Right forelimb (tissue), 1 donor: ENCODE results near the gene KLHL7.
A peak's percentile ranks its signal among the peaks of the same experiment; 100 is the strongest.
"Not testable (repeated sequence)": the region's sequence is repeated elsewhere in the genome, so short reads cannot be mapped to it uniquely, and the experiment has no call there.

Source experiments
- DNase-seq: peaks from one replicate; pipeline ENCODE4 v3.0.0-alpha.2; 2018

KLHL7 gene

DNA sequence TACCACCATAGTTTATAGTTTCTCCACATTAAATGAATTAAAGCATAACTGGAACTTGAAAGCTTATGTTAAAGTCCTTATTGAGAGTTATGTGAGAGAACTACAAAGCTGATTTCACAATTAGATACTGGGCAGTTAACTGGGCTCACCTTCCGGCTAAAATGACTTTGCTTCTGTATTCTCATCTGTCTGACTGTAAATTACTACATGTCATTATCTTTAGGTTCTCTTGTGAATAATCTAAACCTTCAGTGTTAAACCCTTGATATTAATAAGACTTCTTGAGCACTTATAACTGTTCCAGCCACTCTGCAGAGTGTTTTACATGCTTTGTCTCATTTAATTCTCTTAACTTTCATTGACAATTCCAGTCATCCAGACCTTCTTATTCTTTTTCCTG is 3.9 kb downstream of the KLHL7 start:
- no peak for DNase-seq

DNA sequence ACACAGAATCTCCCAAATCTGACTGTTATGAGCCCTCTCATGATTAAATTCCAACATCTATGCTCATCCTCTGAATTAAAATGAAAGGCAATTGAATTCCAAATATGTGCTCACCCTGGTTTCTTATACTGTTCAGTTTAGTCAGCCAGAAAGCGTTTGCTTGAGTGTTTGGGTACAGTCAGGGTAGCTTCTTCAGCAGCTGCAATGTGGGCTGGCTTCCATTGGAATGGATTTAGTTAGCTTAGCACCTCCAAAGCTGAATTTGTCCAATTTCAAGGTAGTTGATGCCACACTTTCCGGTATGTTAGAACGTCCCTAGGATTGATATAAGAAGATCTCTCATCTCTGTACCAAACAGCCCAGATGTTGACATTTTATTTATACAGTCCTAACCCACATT is 9.3 kb downstream of the KLHL7 start:
- no peak for DNase-seq

DNA sequence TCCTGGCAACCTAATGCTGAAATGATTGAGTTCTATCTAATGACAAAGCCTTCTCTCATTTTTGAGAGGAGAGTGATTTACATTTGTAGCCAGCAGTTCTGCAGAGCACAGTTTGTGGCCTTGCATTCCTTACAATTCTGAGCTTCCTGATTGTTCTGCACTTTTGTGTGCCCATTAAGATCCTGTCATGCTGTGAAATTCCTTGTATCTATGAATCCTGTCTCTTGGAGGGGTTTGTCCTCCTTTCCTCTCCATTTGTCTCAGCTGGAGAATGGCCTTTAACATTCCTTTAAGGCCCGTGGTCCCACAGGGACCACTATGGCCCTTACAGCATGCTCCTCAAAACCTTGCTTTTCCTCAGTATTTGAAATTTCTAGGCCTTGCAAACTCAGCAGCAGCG is 10.4 kb downstream of the KLHL7 start:
- no peak for DNase-seq

DNA sequence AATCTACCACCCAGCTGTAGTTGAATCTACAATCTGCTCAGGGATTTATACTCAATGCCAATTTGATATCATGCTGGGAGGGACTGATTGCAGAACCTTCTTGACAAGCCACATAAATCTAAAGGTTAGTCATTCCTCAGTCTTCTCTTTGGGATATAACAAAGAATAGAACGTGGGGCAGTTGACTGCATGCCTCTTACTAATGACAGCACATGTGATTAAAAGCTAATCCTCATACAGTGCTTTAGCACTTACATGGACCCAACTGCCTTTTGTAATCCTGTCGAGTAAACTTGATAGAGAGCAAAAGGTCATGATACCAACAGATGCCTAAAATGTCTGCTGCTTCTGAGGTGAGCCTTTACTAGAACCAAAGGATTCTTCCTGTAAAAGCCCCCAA is 12.3 kb downstream of the KLHL7 start:
- DNase-seq, result no peak

DNA sequence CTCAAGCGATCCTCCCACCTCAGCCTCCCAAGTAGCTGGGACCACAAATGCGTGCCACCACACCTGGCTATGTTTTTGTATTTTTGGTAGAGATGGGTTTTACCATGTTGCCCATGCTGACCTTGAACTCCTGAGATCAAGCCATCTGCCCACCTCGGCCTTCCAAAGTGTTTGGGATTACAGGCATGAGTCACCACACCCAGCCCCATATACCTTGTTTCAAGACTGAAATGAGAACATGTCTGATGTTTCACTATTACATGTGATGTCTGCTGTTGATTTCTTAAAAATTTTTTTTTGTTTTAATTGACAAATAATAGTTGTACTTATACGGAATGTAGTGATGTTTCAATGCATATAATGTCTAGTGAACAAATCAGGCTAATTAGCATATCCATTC is 14.5 kb downstream of the KLHL7 start:
- DNase-seq, result no peak

DNA sequence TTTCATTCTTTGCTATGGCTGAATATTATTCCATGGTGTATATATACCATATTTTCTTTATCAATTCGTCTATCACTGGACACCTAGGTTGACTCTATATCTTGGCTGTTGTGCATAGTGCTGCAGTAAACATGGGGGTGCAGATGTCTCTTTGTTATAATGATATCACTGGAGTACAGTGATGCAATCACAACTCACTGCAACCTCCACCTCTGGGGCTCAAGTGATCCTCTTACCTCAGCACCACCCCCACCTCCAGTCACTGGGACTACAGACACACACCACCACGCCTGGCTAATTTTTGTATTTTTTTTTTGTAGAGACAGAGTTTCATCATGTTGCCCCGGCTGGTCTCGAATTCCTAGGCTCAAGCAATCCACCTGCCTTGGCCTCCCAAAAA is 15.6 kb downstream of the KLHL7 start:
- DNase-seq, result no peak

DNA sequence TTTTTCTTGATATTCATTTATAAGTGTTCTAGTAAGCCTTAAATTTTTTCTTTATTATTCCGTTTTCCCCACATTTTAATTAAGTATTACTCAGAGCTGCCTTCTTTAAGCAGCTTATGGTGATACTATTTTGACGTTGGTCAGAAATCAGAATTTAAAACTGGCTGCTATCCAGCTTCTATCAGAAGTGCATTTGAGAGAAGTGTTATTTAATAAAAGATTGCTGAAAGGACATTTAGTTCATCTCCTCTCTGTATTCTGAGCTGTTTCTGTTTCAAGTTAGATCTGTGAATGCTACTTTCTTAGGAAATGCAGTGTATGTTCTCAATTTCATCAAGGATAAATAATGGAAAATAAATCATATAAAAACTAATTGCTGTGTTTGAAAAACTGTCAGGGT is 17.4 kb downstream of the KLHL7 start:
- DNase-seq, result no peak

DNA sequence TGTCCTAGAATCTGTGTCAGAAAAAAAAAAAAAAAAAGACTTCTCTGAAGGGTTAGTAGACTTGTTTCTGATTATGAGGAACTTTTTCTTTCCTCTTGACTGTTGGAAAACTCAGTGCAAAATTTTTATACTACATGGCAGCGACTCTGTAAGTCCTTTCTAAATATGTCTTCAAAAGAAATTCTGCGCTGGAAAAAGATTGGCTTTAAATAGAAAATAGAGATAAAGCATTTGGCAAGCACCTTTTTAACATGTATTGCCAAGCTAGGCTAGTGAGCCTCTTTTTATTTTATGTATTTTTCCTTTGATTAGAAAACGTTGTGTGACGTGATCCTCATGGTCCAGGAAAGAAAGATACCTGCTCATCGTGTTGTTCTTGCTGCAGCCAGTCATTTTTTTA is 17.9 kb downstream of the KLHL7 start:
- no peak for DNase-seq

DNA sequence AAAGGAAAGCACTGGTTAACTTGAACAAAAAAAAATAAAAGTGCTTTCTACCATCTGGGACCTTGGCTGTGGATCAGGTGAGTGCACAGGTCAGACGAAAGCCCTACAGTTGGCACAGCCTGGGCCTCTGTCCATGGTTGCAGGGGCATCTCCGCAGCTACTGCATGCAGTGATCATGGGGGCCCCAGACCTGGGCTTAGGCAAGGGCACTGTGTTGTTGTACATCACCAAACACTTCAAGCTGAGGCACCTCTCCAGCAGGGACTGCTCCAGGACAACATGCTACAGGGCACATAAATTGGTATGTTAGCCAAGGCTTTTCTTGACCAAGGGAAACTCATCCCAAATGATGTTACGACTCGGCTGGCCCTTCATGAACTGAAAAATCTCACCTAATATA is 23.5 kb downstream of the KLHL7 start:
- DNase-seq, result no peak

DNA sequence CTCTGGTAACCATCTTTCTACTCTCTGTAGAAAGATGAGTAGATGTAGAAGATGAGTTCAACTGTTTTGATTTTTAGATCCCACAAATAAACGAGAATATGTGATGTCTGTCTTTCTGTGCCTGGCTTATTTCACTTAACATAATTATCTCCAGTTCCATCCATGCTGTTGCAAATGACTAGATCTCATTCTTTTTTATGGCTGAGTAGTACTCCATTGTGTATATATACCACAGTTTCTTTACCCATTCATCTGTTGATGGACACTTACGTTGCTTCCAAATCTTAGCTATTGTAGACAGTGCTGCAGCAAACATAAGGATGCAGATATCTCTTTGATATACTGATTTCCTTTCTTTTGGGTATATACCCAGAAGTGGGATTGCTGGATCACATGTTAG is 26.2 kb downstream of the KLHL7 start:
- DNase-seq, result not testable (repeated sequence)

DNA sequence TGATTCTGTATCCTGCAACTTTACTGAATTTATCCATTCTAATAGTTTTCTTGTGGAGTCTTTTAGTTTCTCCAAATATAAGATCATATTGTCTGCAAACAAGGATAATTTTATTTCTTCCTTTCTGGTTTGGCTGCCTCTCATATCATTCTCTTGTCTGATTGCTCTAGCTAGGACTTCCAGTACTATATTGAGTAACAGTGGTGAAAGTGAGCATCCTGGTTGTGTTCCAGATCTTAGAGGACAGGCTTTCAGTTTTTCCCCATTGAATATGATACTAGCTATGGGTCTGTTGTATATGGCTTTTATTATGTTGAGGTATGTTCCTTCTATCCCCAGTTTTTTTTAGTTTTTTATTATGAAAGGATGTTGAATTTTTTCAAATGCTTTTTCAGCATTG is 28.2 kb downstream of the KLHL7 start:
- no peak for DNase-seq

DNA sequence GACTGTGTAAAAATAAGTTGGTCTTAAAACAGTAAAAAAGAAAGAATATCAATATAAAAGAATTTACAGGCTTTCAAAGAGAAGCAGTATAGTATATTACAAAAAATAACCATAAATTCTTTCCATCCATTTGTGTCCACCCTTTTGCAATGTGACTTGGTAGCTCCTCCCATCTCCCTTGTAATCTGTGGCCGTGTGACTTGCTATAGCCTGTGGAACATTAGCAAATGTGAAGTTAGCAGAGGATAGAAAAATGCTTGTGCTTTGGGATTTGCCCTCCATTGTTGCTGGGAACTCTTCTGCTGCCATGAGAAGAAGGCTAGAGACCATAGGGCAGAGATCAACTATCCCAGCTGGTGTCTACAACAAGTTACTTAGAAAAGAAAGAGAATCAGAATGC is 30.2 kb downstream of the KLHL7 start:
- DNase-seq, result no peak

DNA sequence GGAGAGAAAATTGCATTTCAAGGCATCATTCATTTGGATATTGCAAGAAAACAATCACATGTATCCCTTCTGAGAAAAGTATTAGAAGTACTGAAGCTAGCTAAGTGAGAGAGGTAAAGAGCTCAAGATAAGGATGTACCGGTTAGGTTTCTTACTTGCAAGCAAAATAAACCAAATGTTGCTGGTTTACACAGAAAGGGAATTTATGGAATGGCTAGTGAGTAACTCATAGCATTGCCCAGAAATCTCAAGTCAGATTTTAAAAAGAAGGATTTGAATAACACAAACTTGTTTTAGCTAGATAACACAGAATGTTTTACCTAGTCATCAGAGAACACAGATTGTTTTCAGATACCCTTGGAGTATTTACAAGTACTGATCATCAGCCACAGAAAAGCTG is 30.6 kb downstream of the KLHL7 start:
- DNase-seq, result no peak

DNA sequence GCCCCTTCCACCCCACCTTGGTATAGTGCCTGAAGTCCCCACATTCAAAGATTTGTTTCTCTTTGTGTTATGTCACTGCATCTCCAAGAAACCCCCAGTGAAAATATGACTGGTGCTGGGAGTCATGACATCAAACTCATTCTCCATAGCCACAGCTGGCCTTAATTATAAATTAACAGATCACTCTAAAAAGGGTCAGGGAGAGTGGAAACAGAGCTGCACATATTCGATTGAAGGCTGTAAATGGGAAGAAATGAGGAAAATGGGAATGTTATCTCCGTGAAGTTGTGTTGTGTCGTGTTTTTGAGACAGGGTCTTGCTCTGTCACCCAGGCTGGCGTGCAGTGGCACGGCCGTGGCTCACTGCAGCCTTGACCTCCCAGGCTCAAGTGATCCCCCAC is 52.1 kb downstream of the KLHL7 start:
- no peak for DNase-seq

DNA sequence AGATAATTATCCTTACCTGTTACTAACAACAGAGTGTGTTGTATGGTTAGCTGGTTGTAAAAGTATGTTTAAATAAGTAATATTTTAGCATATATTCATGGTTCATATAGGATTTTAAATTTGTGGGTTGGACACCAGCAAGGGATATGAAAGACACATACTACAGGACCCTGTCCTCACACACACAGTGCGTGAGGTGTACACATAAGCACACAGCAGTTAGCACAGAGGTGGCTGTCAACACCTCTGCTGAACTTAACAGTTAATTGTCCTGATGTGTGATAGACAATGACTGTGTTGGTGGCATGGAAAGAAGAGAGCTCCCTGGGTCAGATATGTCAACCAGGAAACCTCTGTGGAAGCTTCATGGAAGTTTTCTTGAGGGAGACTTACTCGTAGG is 53.0 kb downstream of the KLHL7 start:
- no peak for DNase-seq

DNA sequence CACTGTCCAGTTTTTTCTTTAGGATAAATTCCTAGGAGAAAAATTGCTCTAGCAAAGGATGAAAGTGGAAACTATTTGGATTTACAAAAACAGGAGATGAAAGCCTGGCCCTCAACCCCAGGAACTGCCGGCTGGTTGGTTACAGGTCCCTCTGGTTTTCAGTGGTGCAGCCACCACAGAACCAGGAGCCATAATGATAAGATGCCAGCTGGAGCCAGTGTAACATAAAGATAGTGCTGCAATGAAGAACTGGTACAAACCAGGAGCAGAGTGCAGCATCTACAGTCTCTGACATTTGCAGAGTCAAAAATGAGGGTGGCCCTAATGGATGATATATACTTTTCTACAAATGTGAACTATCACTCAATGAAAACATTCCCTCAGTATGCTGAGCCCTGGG is 55.9 kb downstream of the KLHL7 start:
- DNase-seq, result no peak

DNA sequence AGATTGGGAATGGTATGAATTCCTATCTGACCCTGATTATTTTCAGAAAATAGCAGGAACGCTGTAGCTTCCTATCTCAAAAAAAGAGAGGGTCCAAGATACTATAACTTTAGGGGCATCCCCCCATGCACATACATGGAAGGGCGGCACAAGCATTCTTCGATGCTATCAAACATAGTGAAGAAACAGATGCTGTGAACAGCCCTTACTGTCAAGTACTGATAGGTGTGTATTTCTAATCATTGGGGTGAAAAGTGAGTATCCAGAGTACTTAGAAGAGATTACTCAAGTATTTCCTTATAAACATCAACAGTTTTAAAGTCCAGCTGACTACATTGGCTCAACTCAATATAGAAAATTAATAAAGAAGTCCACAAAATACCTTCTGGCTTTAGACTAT is 59.3 kb downstream of the KLHL7 start:
- no peak for DNase-seq

DNA sequence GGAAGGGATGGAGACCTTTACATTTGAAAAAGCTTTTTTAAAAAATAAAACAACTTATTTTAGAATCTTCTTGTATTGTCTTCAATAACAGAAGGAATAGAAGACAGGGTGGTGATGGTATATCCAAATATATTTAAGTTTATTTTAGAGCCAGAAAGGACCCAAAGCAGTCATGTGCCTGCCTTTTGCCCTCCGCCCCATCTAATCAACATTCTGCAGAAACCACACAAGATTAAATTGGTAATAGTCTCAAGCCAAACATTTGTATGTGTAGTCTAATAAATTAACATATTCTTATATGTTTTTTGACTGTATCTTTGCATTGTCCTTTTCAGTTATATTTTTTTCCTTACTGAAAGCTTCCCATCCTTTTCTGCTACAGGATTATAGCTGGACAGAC is 59.7 kb downstream of the KLHL7 start:
- no peak for DNase-seq

DNA sequence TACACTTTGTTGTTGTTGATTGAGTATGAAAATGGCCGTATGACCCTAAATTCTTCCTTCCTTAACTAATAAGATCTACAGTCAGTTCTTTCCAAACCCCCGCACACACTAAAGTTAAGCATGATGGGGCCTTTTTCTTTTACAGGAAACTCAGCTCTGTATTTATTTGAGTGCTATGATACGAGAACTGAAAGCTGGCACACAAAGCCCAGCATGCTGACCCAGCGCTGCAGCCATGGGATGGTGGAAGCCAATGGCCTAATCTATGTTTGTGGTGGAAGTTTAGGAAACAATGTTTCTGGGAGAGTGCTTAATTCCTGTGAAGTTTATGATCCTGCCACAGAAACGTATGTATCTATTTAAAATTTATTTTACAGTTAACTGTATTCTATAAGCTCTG is 62.1 kb downstream of the KLHL7 start:
- DNase-seq, result no peak

DNA sequence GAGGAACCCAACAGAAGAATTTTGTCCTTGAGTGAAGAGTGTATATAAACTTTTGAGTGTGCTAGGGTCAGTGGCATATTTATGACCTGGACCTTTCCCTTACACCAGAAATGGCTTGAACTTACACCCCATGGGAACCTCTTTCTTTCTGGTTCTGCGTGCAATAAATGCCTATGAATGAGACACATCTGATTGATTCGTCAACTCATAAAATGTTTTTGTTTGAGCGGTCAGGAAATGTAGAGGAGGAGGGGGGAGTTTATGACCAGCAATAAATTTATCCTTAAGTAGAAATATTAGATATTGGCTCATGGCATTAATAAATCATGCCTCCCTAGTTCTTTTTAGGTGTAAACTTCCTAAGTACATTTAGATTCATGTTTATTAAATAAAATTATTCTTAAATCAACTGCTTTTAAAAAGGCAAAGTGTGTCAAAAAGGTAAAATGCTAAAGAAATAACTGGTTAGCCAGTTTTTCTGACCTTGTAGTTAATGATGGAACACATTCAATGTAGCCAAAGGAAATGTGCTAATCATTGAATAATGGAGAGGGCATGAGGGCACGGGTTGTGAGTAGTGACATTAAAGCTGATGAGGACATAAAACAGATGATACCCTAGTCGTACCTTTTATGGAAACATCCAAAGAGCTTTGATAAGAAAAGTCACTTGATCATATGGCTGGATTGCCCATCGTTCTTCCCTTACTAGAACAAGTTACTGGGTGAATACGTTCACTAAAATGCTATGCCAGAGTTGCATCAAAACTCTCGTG is 62.7 kb downstream of the KLHL7 start:
- no peak for DNase-seq

DNA sequence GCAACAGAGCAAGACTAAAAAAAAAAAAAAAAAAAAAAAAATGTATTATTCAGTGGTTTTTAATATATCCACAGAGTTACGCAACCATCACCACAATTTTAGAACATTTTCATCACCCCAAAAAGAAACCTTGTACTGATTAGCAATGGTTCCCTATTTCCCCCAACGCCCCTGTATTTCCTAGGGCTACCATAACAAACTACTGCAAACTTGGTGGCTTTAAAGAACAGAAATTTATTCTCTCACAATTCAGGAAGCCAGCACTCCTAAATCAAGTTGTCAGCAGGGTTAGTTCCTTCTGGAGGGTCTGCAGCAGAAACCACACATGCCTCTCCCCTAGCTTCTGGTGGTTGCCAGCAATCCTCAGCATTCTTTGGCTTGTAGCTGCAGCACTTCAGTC is 70.4 kb downstream of the KLHL7 start:
- no peak for DNase-seq

DNA sequence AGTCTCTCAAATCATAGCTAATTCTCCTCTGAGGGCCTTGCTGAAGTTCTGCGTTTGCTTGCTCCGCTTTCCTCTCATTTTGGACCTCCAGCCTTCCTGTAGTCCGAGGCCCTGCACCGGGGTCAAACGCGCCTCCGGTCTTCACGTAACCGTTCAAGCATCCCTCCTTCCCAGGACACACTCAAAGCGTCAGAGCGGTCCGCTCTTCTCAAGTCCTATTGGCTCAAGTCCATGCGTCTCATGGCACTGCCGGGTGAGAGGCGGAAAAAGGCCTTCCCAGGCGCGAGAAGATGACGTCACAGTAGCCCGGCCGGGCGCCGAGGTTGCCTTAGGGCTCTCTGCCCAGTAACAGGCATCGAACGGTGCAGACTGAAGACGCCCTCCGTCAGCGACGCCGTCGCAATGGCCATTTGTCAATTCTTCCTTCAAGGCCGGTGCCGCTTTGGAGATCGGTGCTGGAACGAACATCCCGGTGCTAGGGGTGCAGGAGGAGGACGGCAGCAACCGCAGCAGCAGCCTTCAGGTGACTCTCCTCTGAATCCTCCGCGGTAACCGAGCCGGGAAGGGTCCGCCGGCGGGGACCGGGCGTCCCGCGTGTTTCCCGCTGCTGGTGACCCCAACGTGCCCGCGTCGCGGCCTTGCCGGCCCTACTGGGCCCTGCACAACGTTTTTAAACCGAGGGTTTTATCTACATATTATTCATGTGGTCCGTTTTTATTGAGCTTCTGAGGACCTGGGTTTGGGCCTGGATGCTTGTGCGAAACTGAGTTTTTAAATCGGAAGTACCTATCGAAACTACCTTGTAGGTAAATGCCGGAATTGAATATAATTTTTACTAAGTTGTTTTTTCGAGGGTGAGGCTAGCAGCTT is 76.3 kb downstream of the KLHL7 start, which contains the start of gene NUP42:
NUP42 (plus strand) TSS at position 365 of the 870 bp plus-strand sequence; CDS start at position 403, 38 bp downstream.
- peak; percentile 97 for DNase-seq

DNA sequence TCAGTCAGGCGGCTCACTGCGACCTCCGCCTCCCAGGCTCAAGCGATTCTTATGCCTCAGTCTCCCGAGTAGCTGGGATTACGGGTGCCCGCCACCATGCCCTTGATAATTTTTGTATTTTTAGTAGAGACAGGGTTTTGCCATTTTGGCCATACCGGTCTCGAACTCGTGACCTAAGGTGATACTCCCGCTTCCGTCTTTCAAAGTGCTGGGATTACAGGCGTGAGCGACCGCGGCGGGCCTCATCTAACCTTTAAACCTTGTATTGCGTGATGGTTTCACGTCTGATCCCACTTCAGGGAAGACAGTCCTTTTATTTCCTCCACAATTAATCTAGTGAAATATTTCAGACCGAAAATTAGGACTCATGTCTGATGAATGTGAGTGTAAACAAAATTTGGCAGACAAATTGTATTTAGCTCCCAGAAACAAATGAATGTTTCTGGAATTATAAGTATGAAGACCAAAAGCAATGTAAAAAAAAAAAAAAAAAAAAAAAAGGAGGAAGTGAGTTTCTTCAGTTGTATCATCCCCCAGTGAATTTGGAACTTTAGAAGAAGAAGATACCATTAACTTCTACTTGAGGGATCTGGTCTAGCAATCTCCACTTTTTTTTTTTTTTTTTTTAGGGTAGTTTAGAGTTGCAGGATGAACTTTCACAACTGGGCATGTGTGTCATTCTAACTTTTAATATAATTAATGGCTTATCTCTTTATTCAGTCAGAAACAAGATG is 77.9 kb downstream of the KLHL7 start:
- no peak for DNase-seq

DNA sequence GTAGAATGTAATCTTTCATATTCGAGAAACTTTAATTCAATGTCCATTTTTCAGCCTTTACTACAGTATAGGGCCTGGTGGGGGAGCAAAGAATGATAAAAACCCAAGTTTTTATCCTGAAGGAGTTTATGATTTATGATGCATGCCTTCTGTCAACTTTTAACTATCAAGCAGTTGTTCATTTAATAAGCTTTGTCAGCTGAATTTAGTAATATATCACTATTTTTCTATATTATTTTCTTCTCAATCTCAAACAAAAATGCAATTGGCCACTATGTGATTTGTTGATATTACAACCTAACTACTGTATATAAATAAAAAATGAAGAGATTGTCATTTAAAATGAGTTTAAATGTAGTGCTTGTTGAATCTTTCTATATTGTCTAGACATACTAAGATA is 78.7 kb downstream of the KLHL7 start:
- DNase-seq, result no peak
